NCI-H2196 (cell line): ENCODE results near the gene SORCS2.
"Not testable (repeated sequence)": the region's sequence is repeated elsewhere in the genome, so short reads cannot be mapped to it uniquely, and the experiment has no call there.

Source experiments
- DNase-seq: peaks from one replicate; lab custom pipeline; 2025; ENCODE audit not compliant: unreplicated experiment; lab: John Stamatoyannopoulos, UW

Gene SORCS2

DNA sequence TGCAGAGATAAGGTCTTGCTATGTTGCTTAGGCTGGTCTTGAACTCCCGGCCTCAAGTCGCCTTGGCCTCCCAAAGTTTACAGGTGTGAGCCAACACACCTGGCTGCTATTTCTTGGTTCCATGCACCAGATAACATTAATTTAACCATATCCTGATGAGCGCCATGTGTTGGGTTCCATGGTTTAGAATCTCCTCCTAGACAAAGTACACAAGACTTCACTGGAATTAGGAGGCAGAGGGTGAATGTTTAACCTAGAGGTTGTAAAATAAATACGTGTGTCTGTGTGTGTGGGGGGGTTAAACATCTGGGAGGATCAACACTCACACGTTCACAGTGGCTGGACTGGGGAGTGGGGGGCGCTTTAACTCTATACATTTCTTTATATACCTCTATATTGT lies 32.4 kb upstream of the SORCS2 start:
- no peak for DNase-seq

DNA sequence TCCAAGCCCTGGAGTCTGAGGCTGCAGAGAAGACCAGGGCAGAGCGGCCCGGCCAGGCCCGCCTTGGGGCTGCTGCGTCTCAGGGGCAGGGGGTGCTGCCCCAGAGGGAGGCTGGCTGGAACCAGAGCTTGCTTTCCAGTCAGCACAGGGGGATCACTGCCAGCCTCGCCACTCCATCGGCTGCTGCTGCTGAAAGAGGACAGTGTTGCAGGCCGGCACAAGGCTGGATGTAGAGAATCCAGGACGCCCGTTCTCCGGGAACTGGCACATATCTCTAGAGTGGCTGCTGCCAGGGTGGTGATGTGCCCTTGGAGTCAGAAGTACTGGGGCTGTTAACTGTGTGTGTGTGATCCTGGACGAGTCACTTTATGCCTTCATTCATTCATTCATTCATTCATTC lies 31.9 kb upstream of the SORCS2 start:
- no peak for DNase-seq

DNA sequence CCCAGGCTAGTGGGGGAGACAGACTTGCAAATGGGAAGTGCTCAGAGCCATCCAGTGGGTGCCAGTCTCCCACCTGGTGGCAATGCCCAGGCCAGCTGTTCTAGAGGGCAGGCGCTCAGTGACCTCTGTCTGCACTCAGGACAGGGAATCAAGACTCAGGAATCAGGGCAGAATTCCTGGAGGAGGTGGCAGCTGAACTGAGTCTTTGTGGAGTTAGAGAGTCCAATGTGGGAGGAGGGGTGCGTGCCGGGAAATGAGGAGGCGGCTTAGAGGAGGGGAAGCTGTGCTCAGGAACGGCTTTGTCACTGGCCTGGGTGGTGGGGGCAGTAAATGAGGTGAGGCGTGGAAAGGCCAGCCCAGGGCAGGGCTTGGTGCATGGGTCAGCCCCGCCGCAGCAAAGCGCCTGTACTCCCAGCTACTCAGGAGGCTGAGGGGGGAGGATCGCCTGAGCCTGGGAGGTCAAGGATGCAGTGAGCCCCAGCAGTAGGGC lies 31.3 kb upstream of the SORCS2 start:
- DNase-seq: no peak

GRCh38 chr4:7161721-7162214 lies 30.6 kb upstream of the SORCS2 start:
- DNase-seq: no peak

DNA sequence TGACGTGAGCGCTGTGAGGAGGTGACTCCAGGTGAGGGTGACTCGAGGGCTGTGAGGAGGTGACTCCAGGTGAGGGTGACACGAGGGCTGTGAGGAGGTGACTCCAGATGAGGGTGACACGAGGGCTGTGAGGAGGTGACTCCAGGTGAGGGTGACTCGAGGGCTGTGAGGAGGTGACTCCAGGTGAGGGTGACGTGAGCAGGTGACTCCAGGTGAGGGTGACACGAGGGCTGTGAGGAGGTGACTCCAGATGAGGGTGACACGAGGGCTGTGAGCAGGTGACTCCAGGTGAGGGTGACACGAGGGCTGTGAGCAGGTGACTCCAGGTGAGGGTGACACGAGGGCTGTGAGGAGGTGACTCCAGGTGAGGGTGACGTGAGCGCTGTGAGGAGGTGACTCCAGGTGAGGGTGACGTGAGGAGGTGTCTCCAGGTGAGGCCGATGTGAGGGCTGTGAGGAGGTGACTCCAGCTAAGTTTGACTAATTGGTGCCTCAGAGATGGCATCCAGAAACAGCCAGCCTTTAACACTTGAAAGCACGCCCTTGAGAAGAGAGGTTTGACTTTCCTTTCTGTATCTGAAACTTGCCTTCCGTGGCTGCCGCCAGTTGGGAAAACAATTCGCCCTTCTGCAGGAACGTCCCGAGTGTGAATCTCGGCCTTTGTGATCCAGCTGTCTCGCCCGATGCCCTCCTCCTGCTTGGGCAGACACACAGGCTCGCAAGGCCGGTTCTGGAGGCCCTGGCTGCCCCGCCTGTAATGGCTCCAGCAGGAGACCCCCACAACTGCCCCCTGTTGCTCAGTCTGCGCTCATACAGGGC lies 27.1 kb upstream of the SORCS2 start:
- DNase-seq: not testable (repeated sequence)

DNA sequence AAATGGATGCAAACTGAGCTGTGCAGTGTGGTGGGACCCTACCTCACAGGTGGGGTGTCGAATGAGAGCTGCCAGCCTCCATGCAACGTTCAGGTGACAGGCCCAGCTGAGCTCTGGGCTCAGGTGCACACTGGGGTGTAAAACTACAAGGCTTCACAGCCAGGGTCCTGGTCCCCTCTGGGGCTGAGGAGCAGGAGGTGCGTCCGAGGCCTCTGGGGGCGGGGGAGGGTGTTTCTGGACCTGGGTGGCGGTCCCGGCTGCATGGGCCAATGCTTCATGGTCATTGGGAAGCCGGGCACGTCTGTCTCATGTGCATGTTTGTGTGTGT lies 26.5 kb upstream of the SORCS2 start:
- no peak for DNase-seq

DNA sequence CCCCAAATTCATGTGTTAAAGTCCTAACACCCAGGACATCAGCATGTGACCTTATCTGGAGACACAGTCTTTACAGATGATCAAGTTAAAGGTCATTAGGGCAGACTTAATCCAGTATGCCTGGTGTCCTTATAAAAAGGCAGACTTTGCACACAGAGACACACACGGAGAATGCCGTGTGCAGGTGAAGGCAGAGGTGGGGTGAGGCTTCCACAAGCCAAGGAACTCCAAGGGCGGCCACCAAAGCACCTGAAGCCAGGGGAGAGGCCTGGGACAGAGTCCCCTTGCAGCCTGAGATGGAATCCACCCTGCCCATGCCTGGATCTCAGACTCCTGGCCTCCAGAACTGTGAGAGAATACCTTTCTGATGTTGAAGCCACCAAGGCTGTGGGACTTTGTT lies 26.1 kb upstream of the SORCS2 start:
- no peak for DNase-seq

GRCh38 chr4:7166981-7167700 lies 25.2 kb upstream of the SORCS2 start:
- DNase-seq: no peak

DNA sequence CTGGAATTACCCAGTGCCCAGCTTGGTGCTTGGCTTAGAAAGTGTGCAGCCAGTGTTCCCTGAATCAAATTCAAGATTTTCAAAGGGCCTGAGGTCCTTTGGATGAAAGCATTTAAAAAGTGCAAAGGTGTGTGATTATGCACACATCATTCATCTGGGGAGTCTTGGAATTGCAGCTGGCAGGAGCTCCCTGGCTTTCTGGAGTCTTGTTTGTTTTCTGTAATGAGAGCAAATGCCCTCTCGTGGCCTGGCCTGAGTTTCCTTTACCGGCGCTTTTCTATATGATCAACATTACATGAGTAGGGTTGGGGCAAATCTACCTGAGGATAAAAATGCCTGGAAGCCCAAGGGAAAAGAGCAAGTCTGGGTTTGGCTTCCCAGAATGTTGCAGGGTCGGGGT lies 24.6 kb upstream of the SORCS2 start:
- no peak for DNase-seq

GRCh38 chr4:7168106-7168505 lies 24.2 kb upstream of the SORCS2 start:
- no peak for DNase-seq

GRCh38 chr4:7169134-7169533 lies 23.2 kb upstream of the SORCS2 start:
- DNase-seq: no peak

DNA sequence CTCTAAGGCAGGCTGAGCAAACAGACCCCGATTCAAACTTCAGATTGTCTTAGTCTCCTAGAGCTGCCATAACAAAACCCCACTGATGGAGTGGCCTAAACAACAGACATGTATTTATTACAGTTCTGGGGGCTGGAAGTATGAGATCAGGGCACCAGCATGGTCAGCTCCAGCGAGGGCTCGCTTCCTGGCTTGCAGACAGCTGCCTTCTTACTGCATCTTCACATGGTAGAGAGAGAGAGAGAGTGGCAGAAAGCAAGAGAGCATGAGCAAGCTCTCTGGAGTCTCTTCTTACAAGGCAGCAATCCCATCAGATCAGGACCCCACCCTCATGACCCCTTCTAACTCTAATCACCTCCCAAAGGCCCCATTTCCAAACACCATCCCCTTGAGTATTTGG lies 22.3 kb upstream of the SORCS2 start:
- no peak for DNase-seq

GRCh38 chr4:7171191-7171900 lies 21.0 kb upstream of the SORCS2 start:
- no peak for DNase-seq

DNA sequence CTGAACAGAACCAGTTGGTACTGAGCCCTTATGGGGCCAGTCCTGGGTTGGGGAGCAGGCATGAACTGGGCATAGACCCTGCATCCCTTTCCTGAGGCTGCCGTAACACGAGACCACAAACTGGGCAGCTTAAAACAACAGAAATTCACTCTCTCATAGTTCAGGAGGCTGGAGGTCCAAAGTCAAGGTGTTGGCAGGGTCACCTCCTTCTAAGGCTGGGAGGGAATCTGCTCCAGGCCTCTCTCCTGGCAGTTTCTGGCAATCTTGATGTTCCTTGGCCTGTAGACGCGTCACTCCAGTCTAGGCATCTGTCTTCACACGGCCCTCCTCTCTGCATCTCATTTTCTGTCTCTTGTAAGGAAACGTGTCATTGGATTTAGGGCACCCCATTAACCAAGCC lies 19.8 kb upstream of the SORCS2 start:
- no peak for DNase-seq

DNA sequence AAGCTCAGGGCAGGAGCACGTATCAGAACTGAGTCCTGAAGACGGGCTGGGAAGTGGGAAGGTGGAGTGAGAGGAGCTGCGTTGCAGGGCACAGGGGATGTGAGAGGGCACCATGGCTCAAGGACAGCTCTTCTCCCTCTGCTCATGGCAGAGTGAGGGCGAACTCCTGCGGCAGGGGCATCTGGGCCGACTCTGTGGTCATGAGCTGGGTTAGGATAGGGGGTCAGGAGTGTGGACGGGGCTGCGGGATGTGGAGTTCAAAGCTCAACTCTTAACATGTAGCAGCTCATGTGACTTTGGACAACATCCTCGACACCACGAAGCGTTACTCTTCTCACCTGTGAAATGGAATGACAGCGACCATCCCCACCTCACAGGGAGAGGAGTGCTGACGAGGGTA lies 19.4 kb upstream of the SORCS2 start:
- DNase-seq: no peak

DNA sequence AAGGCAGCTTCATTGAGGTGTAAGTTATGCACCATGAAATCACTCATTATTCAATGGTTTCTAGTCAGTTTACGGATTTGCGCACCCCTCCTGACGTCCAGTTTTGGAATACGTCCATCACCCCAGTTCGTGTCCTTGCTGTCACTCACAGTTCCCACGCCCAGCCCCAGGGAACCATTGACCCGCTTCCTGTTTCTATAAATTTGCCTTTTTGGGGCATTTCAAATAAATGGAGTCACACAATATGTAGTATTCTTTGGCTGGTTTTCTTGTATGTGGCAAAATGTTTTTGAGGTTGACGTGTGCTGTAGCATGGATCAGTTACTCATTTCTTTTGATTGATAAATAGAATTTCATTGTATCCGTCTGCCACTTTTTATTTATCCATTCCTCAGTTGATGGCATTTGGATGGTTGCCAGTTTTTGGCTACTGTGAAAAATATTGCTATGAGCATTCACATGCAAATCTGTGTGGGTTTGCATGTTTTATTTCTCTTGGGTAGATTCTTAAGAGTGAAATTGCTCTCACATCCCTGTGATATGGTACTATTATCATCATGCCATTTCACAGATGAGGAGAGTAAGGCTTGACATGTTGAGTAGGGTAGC lies 18.4 kb upstream of the SORCS2 start:
- DNase-seq: no peak

DNA sequence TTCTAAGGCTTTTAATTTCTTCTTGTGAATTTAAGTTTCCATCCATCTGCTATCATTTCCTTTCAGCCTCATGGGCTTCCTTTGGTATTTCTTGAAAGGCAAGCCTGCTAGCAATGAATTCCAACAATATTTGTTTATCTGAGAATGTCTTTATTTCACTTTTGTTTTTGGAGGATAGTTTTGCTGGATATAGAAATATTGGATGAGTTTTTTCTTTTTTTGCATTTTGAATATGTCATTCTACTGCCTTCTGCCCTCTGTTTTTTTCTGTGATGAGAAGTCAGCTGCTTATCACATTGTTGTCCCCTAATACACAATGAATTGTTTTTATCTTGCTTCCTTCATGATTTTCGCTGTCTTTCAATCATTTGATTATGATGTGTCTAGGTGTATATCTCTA lies 13.2 kb upstream of the SORCS2 start:
- no peak for DNase-seq

- no peak for DNase-seq
These were observed 11.4 kb upstream of the SORCS2 start for GRCh38 chr4:7180938-7181337.

- DNase-seq: no peak
These were observed 9.7 kb upstream of the SORCS2 start for GRCh38 chr4:7182616-7183015.

DNA sequence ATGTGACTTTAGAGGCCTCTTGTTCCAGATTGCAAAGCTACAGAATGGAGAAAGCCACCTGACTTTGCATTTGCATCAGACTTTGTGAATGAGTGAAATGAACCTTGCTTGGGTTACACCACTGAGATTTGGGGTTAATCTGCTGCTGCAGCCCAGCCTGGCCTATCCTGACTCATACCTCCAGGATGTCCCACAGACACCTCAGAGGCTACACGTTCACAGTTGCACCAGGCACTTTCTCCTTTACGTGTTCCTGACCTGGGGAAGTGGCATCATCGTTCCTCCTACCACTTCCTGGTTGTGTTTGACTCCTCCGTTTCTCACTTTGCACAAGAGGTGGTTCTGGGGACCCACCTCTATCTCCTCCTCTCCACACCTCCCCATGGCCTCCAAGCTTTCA lies 9.2 kb upstream of the SORCS2 start:
- DNase-seq: no peak

GRCh38 chr4:7183780-7184460 lies 8.4 kb upstream of the SORCS2 start:
- no peak for DNase-seq
